Measurements from ENCODE around the gene PDCD1.
"Not testable (repeated sequence)": the region's sequence is repeated elsewhere in the genome, so short reads cannot be mapped to it uniquely, and the experiment has no call there.

PDCD1 gene

GRCh38 chr2:241858206-241859016 lies at the start of gene PDCD1:
Gene PDCD1 (minus strand): TSS chr2:241858894. CDS start chr2:241858838, 56 bp downstream.
- DNase-seq: no peak

- not testable (repeated sequence) for DNase-seq
Observed at GRCh38 chr2:241907831-241908230, 49.1 kb upstream of the PDCD1 start.

DNA sequence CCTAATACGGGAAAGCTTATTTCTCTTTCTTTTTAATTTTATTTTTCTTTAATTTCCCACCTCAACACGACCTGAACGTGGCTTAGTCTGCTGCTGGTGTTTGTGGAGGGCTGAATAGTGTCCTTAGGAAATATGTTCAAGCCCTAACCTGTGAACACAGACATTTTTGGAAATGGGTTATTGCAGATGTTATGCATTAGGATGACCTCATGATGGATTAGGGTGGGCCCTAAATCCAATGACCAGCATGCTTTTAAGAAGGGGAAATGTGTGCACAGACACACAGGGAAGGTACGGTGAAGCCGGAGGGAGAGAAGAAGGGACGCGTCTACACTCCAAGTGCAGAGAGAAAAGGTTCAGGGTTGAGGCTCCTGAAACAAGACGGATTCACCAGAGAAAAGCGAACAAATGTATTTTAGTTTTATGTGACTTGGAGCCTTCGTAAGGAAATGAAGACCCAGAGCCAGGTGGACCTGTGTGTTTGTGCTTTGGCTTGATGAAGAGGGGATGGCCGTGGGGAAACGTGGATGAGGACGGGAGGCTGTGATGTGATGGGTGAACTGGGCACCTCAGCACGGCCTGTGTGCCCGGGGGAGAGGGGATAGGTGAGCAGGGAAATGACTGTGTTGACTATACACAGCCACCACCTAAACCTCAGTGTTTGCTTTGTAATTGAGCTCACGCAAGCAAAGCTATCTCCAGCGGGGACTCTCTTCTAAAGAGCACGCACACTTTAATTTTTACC lies 48.3 kb upstream of the PDCD1 start:
- no peak for DNase-seq

GRCh38 chr2:241906378-241906770 lies 47.7 kb upstream of the PDCD1 start:
- not testable (repeated sequence) for DNase-seq

GRCh38 chr2:241905716-241906377 lies 47.2 kb upstream of the PDCD1 start:
- DNase-seq: no peak

DNA sequence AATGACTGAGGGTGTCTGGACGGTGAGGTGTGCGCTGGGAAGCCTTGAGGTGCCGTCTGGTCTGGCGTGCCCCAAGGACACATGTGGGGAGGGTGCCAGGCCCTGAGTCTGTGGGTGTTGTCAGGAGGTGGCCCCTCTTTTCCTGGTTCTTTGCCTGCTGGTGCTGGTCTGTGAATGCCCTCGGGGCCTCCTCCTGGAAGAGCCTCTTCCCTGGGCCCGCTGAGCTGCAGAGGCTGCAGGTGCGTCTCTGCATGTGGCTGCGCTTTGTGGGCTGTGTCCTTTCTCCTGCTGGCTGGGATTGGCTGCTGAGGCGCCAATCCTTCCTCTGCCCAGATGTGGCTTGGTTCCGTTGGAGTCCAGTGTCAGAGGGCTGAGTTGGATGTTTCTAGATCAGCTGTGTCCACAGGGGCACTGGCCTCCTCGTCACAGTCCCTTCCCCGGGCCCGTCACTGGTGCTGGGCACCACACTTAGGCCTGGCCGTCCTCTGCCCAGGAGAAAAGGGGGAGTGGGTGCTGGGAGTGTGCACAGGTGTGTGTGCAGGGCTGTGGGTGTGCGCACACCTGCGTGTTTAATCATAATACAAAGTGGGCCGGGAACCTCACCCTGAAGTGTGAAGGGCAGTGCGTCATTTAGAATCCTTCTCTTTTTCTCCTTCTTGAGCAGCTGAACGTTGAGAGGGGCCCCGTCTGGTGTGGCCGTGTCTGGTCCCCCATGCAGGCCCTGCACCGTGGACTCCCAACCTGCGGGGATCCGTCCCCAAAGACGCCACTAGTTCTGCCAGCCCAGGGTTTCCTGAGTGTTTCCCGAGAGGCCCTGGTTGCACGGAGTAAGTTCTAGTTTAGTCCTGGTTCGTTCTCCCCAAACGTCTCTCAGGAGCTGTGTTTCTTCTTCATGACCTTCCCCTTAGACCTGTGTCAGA lies 46.4 kb upstream of the PDCD1 start:
- no peak for DNase-seq

DNA sequence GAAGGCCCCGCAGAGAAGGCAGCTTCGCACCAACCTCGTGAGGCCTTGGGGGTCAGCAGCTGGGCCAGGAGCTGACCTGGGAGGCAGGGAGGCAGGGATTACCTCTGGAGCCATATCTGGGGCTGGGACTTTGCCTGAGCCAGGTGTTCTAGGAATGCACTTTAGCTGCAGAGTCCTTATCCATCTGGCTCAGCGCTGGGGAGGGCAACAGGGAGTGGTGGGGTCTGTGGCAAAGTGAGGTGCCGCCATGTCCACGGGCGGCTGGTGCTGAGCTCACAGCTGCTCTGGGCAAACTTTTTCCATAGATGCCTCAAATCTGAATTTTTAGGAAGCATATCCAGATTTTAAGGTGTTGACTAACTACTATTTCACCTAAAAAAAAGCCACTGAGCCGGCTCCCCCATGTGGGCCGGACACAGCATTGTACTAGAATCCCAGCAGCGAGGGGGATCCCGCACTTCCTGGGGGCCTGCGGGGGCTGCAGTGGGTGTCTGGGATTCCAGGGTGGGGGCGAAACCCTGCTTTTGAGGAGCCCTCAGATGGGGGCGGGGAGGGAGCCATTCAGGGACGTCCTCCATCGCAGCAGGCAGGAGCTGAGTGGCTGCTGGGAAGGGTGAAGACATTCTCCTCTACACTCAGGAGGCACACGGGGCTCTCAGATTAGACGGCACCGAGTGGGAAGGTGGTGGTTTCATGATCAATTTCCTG lies 45.5 kb upstream of the PDCD1 start:
- no peak for DNase-seq

- no peak for DNase-seq
Observed at GRCh38 chr2:241903121-241904010, 44.7 kb upstream of the PDCD1 start.

GRCh38 chr2:241902357-241902991 lies 43.8 kb upstream of the PDCD1 start:
- DNase-seq: no peak

DNA sequence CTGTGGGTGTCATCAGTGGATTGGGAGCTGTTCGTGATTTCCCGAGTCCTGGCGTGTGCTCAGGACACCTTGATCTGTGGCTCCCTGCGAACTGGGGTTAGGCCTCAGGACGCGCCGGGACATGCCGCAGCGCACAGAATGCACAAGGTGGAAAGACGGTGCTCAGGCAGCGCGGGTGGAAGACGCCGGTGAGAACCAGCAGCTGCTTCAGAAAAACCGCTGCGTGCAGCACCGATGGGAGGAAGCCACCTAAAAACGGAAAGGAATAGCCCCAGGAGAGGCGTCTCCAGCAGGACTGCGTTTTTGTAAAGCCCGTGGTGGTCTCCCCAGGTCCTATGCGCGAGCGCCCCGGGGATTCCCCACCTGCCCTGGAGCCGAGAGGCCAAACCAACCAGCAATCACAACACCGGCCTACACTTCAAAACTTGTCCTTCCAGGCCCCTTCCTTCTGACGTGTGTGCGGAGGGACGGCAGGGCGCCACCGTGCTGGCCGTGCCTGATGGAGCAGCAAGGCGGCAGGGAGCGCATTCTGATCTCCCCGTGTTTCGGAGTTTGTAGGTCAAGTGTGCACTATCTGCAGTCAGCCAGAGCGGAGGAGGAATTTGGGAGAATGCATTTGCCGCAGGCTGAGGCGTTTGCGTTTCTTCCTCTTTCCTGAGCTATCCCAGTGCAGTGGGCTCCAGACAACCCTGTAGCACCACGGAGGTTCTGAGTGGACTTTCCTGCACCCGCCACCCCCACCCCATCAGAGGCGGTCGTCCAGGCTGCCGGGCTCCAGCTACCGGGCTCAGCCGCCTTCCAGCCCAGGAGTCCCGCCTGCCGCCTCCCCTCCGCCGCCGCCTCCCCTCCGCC lies 43.0 kb upstream of the PDCD1 start:
- no peak for DNase-seq

GRCh38 chr2:241901018-241901380 lies 42.3 kb upstream of the PDCD1 start:
- no peak for DNase-seq

DNA sequence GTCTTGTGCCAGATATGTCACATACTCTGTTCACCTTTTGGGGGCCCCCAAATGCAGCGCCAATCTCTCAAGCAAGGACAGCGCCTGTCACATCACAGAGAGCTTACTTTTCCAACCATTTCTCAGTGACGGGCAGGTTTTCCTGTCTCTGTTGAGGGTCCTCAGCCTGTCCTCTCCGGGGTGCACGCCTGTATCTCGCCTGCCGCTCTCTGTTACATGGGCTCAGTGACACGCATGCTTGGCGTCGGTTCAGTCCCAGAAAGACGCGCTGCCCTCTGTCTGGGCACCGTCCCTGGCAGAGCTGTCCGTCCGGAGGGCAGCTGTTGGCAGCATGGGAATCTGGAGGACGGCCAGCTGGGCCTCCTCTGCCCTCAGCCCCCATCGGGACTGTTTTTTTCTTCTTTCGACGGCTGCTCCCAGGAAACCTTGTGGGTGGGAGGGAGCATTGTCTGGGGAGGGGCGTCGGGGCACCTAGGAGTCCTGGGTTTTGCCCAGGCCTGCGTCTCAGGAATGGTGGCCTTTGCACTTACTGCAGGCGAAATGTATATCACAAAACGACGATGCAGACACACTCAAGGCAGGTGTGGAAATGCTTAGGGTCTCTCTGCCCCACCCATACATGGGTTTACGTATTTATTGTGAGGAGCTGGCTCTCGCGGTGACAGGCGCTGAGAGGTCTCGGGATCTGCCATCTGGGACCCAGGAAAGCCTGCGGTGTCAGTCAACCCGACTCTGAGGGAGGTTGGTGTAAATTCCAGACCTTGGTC lies 41.7 kb upstream of the PDCD1 start:
- DNase-seq: no peak

GRCh38 chr2:241898463-241899270 lies 40.0 kb upstream of the PDCD1 start:
- no peak for DNase-seq

GRCh38 chr2:241897231-241897916 lies 38.7 kb upstream of the PDCD1 start:
- DNase-seq: no peak

GRCh38 chr2:241896746-241897201 lies 38.1 kb upstream of the PDCD1 start:
- no peak for DNase-seq

- no peak for DNase-seq
Observed at GRCh38 chr2:241895712-241896641, 37.3 kb upstream of the PDCD1 start.

Data from MV-4-11 (cell line).